GM18498 (cell line): ENCODE results near the gene MYCN.
"Not testable (repeated sequence)": the region's sequence is repeated elsewhere in the genome, so short reads cannot be mapped to it uniquely, and the experiment has no call there.

Experiments used
- ATAC-seq: cut with Tn5 transposase; IDR thresholded peaks from one replicate; pipeline ENCODE4 v1.9.1; 2021; ENCODE audit warnings: mild to moderate bottlenecking, moderate library complexity; ENCODE audit not compliant: unreplicated experiment

Gene MYCN

GRCh38 chr2:15956751-15957736 lies 16.7 kb downstream of the MYCN start:
- ATAC-seq: no peak

GRCh38 chr2:15957881-15958713 lies 17.7 kb downstream of the MYCN start:
- no peak for ATAC-seq

GRCh38 chr2:15959331-15960153 lies 19.2 kb downstream of the MYCN start:
- no peak for ATAC-seq

- ATAC-seq: not testable (repeated sequence)
These were observed 19.8 kb downstream of the MYCN start for GRCh38 chr2:15960154-15960520.

- not testable (repeated sequence) for ATAC-seq
These were observed 23.0 kb downstream of the MYCN start for GRCh38 chr2:15963109-15963976.

- ATAC-seq: no peak
These were observed 23.8 kb downstream of the MYCN start for GRCh38 chr2:15963977-15964670.

- ATAC-seq: no peak
These were observed 24.7 kb downstream of the MYCN start for GRCh38 chr2:15964936-15965563.

GRCh38 chr2:15965564-15966019 lies 25.2 kb downstream of the MYCN start:
- no peak for ATAC-seq

GRCh38 chr2:15967415-15968279 lies 27.3 kb downstream of the MYCN start:
- no peak for ATAC-seq

- no peak for ATAC-seq
These were observed 28.2 kb downstream of the MYCN start for GRCh38 chr2:15968280-15969178.

- ATAC-seq: no peak
These were observed 28.9 kb downstream of the MYCN start for GRCh38 chr2:15969214-15969613.

GRCh38 chr2:15970701-15971100 lies 30.4 kb downstream of the MYCN start:
- no peak for ATAC-seq

GRCh38 chr2:15971351-15971750 lies 31.0 kb downstream of the MYCN start:
- ATAC-seq: no peak

GRCh38 chr2:15971831-15972522 lies 31.6 kb downstream of the MYCN start:
- ATAC-seq: no peak

GRCh38 chr2:15973481-15974401 lies 33.4 kb downstream of the MYCN start:
- no peak for ATAC-seq
